NCI-H82 (cell line): Measurements from ENCODE around the gene LIPC.

Experiments
- DNase-seq: peaks from one replicate; lab custom pipeline; 2025; lab: John Stamatoyannopoulos, UW

Gene LIPC

DNA sequence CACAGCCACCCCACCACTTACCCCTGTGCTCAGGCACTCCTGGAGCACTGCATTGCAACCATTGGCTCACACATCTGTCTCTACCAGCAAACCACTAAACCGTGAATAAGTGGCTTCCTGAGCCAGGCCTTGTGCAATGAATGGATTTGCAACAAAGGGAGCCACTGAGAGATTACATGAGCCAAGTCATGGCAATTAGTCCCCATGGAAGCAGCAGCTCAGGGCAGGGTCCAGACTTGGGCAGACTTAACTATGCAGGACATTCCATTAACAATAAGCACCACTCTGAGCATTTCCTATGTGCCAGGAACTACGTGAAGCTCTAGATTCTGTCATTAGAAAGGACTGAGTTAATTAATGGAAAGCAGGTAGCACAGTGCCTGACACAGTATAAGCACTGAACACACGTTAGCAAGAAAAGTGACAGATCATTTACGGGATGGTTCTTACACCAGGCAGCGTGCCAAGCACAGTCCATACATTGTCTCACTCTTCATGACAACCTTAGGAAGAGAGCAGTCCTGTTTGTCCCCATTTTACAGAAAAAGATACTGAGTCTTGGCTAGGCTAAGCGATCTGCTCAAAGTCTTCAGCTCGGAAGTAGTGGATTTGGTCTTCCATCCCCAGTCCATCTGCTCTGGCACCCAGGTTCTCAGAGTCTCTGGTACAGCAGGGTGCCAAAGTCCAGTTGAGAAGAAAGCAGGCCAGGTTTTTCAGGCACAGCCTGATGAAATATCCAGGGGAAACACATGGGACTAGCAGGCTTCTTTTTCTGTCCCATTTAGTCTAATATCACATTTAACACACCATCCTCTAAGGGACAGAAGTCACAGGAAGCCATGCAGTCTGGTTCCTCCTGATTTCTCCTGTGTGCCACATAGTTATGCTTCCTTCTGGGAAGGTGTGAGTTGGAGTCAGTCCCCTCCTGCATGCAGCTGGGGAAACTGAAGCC, 44.1 kb downstream of the LIPC start:
- DNase-seq, result peak; percentile 35

DNA sequence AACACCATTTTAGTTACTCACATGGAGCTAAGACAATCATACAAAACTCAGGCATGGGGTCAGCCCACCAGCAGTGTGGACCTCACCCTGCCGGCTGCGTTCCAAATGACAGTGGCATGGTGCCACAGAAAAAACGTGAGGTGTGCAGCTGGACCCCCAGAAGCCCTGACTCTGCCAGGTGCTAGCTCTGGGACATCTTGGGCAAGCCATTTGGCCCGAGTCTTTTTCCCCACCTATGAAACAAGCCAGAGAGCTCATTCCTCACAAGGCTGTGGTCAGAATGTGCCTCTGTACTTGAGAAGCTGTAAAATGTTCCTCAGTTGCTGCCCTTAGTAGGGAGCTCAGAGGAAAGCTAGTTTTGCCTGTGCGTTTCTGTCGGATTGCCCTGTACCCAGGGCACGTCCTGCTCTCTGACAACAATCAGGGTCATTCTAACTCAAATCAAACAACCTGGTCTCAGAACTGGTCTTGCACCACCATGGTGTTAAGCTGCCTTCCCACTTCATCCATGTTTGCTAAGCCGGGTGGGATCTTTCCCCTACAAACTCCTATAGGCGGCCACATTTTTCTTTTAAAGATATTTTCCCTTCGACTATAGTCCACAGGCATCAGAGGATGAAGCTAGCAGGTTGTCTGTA, 44.9 kb downstream of the LIPC start:
- no peak for DNase-seq

DNA sequence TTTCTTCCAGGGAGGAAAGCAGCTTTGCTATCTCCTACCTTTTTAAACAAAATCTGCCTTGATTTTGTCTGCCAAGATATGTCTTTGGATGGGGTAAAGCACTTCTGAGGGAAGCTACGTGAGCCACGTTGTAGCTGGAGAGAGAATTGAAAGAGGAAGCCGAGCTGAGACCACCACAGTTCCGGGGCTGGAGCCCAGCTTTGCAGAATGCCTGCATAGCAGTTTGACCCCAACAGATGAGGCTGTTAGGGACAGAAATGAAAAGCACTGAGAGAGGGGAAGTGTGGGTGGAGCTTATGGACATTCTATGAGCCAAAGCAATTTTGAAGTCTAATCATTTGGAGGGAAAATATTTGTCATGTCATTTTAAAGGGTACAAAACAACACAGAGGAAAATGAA, 45.4 kb downstream of the LIPC start:
- no peak for DNase-seq

DNA sequence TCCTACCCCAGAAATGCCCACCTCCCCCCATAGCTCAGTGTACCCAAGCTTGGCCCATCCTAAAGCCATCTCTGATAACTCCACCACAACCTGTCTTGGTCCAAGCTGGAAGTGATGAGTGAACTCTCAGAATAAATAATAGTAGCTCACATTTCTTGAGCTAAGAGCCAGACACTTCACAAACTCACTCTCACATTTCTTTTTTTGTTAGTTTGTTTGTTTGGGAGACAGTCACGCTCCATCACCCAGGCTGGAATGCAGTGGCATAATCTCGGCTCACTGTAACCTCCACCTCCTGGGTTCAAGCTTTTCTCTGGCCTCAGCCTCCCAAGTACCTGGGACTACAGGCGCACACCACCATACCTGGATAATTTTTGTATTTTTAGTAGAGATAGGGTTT, 46.2 kb downstream of the LIPC start:
- DNase-seq, result no peak

DNA sequence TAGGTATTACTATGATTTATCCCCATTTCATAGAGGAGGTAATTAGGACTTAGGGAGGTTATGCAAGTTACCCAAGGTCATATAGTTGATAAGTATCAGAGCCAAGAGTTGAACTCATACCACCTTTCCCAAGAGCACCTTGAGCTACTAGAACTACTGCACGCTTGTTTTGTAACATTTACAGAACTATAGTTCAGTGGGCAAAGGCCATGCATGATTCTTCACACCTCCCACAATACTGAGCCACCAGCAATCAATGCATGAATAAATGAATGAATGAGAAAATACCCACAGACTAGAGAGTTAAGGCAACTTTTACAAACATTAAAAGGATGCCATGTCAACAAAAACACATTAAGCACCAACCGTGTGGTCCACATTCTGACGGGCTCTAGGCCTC, 46.8 kb downstream of the LIPC start:
- no peak for DNase-seq

DNA sequence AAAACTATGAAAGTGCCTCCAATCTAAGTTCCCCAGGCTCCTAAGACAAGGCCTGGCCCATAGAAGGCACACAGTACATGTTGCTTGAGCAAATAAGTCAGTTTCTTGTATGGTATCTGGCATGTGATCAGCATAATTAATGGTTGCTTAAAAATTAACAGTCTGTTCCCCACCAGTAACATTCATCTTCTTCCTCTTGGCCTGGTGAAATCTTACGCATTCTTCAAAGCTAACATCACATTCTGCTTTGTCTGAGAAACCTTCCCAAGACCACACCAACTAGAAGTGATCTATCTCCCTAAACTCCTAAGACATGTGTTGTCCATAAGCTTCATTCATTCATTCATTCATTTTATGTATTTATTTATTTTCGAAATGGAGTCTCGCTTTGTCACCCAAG, 48.1 kb downstream of the LIPC start:
- no peak for DNase-seq

DNA sequence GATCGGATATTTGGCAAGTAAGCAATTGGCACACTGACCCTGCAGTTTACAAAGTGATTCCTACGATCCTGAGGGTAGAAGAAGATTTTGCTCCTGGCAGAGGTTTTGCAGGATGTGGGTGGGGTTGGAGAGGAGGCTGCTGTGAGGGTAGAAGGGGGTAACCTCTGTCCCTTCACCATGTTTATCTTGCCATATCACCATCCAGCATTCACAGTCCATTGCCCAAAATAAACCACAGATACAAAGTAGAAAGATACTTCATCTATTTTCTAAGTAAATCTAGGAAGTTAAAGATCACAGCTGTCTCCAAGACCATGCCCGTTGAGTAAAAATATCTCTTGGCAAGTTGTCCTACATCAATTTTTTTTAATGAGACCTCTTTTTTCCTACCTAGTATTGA, 51.6 kb downstream of the LIPC start:
- DNase-seq, result no peak

DNA sequence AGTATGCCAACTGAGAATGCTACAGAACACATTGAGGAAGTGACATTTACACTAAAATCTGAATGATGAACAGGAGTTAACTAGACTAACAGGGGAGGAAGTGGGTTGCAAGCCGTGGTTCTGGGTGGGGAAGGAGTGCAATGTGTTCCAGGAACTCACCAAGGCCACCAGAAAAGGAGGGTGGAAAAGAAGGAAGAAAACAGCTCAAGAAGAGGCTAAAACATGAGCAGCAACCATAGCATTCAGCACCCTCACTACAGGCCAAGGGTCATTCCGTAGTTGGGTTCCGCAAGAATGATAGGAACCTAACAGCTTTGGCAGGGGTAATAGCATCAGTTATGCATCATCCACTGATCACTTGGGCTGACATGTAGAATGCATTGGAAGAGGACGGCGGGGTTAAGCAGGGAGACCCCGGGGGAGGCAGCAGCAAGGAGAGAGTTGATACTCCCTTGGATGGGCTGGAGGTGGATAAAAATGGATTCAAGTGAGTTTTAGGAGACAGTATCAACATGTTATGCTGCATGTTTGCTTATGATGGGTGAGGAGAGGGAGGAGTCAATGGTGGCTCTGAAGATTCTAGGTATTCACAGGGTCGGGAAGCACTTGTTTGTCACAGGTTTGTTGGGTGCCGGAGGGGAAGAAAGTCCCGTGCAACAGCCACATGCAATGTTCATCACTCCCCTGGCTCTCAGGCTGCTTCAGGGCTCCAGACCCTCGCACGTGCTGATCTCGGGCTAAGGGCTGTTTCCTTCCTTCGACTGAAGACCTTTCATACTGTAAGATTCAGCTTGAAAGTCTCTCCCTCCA, 53.2 kb downstream of the LIPC start:
- DNase-seq, result no peak

DNA sequence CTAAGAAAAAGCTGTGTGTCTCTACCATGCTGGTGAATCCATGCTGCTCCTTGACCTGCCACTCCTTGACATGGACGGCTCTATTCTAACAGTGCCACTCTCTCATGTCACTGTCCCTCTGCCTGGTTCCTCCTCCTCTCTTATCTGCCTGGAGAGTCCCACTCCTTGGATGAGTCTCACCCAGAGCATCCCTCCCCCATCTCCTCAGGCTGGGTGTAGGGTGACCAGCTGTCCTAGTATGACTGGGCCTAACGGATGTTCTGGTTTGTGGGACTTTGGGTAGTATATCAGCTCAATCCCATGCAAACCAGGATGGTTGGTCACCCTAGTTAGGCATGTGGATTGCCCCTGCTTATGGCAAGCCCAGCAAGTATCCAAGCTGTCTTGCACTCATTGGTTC, 54.3 kb downstream of the LIPC start:
- DNase-seq, result peak; percentile 40

DNA sequence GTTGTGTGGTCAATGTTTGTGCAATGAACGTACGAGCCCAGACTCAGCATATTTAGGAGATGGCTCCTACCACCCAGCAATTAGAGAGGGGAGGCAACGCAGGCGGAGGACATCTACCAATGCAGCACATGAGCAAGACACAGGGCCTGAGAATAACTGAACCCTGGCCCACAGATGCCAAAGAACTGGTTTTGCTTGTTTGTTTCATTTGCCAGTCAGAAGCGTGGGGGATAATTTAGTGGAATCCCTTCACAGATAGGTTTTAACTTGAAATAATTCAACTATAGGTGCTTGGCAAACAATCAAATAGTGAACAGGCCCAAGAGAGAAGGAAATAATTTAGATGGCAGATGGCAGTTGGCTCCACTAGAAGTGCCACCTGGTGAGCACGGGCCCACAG, 54.8 kb downstream of the LIPC start:
- no peak for DNase-seq

DNA sequence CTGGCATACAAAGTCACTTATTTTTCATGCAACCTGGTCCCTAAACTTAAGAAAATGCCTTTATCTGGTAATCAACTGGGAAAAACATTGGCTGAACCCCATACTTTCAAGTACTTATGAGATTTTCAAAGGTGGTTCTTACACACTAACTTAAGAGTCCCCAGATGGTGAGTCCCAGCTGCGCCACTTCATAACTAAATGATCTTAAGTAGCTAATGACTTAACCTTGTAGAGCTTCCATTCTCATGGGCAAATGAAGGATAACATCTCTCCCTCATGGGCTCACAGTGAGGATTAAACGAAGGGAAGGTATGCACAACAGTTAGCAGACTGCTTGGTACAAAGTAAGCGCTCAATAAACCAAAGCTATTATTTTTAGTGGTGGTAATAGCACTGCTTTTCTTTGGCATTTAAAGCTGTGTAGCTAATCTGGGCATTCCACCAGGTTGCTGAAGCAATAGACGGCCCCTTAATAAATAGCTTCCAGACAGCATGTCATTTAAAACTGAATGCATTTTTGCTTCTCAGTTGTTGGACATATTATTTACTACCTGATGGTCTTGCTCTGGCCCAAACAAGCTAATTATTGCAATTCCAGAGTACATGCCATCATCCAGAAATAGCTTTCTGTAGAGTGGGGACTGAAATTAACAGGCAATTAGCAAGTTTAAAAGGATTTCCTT, 55.4 kb downstream of the LIPC start:
- DNase-seq, result peak; percentile 99

DNA sequence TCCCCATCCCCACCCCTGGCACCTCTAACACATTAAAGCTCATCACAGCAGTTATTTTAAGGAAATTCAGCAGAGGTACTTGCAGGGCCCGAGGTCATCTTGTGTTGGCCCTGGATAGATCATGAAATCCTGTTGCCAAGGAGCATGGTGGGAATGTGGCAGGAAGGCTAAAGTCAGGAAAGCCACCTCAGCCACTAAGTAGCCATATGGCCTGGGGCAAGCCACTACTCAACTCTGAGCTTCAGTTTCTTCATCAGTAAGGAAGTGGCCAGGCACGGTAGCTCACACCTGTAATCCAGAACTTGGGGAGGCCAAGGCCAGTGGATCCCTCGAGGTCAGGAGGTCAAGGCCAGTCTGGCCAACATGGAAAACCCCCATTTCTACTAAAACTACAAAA, 55.9 kb downstream of the LIPC start:
- DNase-seq, result peak; percentile 66

DNA sequence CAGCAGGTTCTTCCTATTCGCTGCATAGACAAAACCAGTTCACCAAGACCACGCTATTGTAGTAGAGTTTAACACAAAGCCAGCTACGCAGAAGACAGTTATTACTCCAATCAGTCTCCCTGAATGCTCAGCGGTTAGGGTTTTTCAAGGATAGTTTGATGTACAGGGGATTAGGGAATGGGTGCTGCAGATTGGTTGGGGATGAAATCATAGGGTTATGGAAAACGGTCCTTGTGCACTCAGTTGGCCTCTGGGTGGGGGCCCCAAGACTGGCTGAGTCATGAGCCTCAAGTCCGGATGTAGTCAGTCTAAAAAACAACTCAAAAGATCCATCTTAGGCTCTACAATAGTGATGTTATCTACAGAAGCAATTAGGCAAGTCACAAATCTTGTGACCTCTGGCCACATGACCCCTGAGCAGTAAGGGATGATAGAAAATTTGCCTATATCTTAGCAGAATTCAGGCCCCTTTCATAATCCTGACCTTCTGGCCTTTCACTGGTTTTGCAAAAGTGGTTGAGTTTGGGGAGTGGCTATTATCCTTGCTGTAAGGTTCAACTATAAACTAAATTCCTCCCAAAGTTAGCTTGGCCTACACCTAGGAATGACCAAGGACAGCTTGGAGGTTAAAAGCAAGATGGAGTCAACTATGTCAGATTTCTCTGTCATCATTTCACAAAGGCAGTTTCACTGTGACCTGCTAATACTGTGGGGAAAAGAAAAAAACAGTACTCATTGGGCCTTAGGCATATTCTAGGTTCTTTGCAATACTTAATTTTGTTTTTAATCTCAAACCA, 57.7 kb downstream of the LIPC start:
- DNase-seq, result no peak

DNA sequence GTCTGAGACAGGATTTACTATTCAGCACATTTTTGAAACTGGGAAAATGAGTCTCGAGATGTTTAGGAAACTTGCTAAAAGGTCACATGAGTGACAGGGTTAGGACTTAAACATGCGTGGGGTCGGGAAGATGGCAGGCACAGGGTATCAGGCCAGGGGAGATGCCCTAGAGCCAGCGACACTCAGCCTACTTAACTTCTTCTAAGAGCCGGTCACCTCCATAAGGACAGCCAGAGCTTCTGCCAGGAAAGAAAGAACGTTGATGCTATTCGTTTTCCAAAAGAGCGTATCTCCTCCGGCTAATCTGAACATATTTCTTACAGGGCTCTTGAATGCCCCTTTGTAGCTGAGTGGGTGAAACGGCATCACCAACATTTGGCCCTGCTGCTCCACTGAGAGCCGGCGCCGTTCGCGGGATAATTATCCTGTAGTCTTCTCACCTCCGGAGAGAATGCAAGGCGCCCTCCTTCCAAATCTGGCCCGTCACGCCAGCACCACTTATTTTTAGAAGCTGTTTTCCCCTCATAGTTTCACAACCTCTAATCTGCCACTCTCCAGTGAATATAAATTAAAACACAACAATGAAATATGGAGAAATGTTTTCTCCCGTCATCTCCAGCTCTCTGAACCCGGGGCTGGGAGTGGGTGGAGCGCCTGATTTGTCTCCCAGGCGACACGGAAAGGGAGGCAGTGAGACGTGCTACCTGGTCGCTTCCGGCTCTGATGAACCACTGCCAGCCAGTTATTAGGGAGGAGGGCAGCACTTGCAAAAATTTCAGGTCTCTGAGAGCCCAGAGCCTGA, 58.5 kb downstream of the LIPC start:
- DNase-seq, result no peak

DNA sequence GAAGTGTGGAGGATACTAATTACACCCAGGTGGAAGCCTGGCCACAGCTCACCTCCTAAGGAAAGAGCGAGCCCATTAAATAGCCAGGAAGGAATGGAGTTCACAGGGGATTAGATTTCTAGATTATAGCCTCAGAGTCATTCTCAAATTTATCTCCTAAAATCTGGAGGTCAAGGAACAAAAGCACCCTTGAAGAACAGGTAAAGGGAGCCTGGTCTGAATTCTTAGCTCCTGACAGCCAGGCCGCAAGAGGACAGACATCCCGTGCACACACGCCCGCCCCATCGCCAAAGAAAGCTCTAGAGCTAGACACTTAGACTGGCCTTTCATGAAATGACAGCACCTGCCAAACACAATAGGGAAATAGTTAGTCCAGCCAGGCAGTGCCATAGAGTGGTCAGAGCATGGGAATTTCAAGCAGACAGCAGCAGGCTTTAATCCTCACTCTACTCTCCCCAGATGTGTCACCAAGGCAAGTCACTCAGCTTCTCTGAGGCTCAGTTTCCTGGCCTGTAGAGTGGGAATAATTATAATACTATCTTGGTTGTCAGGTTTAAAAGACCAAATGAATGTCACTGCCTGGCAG, 59.2 kb downstream of the LIPC start:
- no peak for DNase-seq

DNA sequence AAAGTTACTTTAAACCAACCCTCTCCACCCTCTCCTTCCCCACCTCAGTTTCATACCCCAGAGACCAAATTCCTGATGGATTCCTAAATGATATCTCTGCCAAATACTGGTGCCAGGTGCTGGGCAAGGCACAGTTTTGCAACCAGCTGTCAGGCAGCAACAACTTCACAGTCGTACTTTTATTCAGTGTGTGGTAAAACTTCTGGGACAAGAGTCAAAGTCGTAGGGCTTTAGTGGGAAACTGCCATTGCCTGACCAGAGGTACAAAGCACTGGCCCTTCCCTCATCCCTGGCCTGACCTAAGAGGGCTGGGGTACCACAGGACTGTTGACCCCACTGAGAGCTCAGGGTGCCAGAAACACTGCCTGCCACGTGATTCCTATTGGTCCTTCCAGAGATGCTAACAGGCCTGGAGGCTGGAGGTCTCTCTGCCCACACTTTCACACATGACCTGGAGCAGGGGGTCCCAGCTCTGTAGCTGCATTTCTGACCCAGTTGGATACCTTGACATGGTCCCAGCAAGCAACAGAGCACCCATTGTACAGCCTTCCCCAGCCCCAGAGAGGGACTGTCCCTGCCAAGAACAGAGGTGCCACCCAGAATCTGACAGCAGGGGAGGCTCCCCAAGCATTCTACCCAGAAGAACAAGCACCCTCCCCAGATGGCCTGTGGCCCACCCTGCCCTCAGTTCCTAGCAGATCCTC, 59.9 kb downstream of the LIPC start:
- DNase-seq, result no peak

DNA sequence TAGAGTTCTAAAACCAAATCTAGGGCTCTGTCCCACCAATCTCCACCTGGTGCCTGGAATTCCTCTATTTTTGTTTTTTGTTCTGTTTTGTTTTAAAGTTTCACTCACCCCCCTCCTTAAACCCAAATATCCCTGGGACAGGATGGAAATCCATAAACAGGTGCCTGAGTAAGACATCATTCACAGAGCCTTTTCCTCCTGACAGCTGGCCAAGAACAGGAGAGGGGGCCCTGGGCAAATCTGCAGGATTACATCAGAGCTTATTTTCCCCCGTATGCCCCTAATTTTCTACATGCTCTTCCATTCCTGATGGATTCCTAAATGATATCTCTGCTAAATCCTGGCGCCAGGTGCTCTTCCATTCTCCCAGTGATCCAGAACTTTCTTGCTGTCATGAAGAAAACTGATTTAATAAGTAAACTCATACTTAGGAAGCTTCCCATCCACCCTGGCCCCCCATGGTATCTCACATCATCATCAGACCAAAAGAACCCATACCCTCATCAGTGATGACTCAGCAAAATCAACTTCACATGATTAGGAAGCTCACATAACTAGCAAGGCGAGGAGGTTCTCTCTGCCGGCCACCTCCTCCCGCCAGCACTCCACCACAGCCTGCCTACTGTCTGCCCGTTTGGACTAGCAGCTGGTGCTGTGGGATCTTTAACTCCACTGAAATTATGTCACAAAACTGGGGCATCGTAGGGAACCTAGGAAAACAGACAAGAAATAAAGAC, 61.0 kb downstream of the LIPC start:
- DNase-seq, result peak; percentile 96

DNA sequence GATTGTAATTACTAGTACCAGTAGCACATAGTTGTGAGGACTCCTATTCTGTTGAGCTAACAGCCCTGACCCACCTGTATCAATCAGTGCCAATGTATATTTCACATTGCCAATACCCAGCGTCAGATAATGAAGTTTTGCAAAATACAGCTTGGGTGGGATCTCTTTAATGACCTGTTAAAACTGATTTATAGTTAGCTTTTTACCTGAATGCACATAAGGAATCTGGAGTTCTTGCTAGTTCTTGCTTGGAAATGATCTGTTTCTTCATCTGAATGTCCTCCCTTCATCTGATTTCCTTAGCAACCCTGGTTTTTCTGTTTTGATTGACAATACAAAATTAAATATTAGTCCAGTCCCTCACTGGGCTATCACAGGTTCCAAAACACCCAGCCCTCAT, 62.8 kb downstream of the LIPC start:
- DNase-seq, result no peak
